Ascending aorta (tissue), 2 donors: ENCODE data around the gene DHRS4L2. TPM values are rescaled to one million over a fixed set of nuclear protein-coding genes. Genes with fewer than 3 reads are reported as not detected.
A peak's percentile ranks its signal among the peaks of the same experiment; 100 is the strongest.
"Not testable (repeated sequence)": the region's sequence is repeated elsewhere in the genome, so short reads cannot be mapped to it uniquely, and the experiment has no call there.

ENCODE experiments used
- DNase-seq, 2 donors: peaks; one replicate each; pipeline ENCODE4 v3.0.0-alpha.2; 2019; ENCODE audit warnings: low spot score in 2 of 2
- H3K27ac ChIP-seq, 2 donors: fragments of 200-600 bp; sonication (generic); one replicate each; pipeline ENCODE4 v1.5.1; 2016 to 2017; ENCODE audit warnings: mild to moderate bottlenecking in 1 of 2
- H3K27me3 ChIP-seq: fragments of 200-600 bp; sonication (generic); one replicate; pipeline ENCODE4 v1.5.1; 2017
- H3K36me3 ChIP-seq, 2 donors: fragments of 200-600 bp; sonication (generic); one replicate each; pipeline ENCODE4 v1.5.1; 2016
- H3K4me1 ChIP-seq, 2 donors: fragments of 200-600 bp; sonication (generic); one replicate each; pipeline ENCODE4 v1.5.1; 2016 to 2017; ENCODE audit warnings: mild to moderate bottlenecking in 1 of 2
- H3K4me3 ChIP-seq, 2 donors: fragments of 200-600 bp; sonication (generic); one replicate each; pipeline ENCODE4 v1.5.1; 2016 to 2017; ENCODE audit warnings: mild to moderate bottlenecking in 1 of 2
- H3K9me3 ChIP-seq, 2 donors: fragments of 200-600 bp; sonication (generic); one replicate each; pipeline ENCODE4 v1.5.1; 2016
- CTCF ChIP-seq, 3 experiments: fragments of 200-600 bp in 2 of 3; fragments of 450-650 bp in 1 of 3; sonication (generic) in 2 of 3; IDR thresholded peaks; one replicate each; pipeline ENCODE4 v1.5.1; 2016 to 2019; ENCODE audit warnings: antibody characterized with exemption in 3 of 3, mild to moderate bottlenecking in 1 of 3, moderate library complexity in 1 of 3
- intact Hi-C: fragments of 100-400 bp; cut with DNase I; formaldehyde crosslinking; loops from one replicate; pipeline ENCODE4 v1.15.1; 2023
- total RNA-seq: library from RNA; depleted of rRNA; stranded (reverse); fragments of >200 nt; gene quantifications from one replicate; pipeline ENCODE4 v1.1.0, GENCODE V29; 2016

DHRS4L2 gene
- 31.5 TPM for total RNA-seq

- Histone ChIP-seq H3K27ac (peak within 1 kb of the TSS; percentile 55), H3K4me1 (peaks cover 0 to 12% of the 10 kb centered on the region in 2 donors), H3K4me3 (peak within 1 kb of the TSS; percentile 49 to 62)
- not testable (repeated sequence) for H3K9me3 ChIP-seq, H3K27me3 ChIP-seq, H3K36me3 ChIP-seq
- intact Hi-C loops = loop anchor here (2.0 kb wide), 1 partner anchor 48 kb away; no protein-coding TSS in a partner anchor
- peak; percentile 53 to 91 for DNase-seq
These were observed at the start of gene DHRS4L2 for GRCh38 chr14:23988607-23989363. Gene DHRS4L2, plus strand, starts transcription at chr14:23988929. Its CDS starts 19 bp downstream, at chr14:23988948.

- Histone ChIP-seq H3K27me3 (no peaks in the 10 kb centered on the region), H3K4me1 (no peaks in the 10 kb centered on the region), H3K27ac (no peak overlapping the region), H3K36me3 (peaks cover 0 to 18% of the 10 kb centered on the region in 2 donors), H3K4me3 (no peak overlapping the region), H3K9me3 (no peaks in the 10 kb centered on the region)
- TF ChIP-seq CTCF (IDR thresholded peaks at IDR 0.05) = no peak
- intact Hi-C loops = loop anchor here (10.0 kb wide), 1 partner anchor 305 kb away; the partner anchor contains the start of gene DHRS2
- DNase-seq = no peak
These were observed 49.0 kb upstream of the DHRS4L2 start for GRCh38 chr14:23939607-23940326.

- Histone ChIP-seq H3K9me3 (no peaks in the 10 kb centered on the region), H3K4me1 (no peaks in the 10 kb centered on the region), H3K36me3 (peaks cover 0 to 18% of the 10 kb centered on the region in 2 donors), H3K27ac (no peak overlapping the region), H3K27me3 (no peaks in the 10 kb centered on the region), H3K4me3 (no peak overlapping the region)
- intact Hi-C loops = no loop called here
- no peak for TF ChIP-seq CTCF (IDR thresholded peaks at IDR 0.05)
- no peak for DNase-seq
These were observed 47.5 kb upstream of the DHRS4L2 start for GRCh38 chr14:23941230-23941629.

- intact Hi-C loops = no loop called here
These were observed 47.1 kb upstream of the DHRS4L2 start for GRCh38 chr14:23941669-23942068.

GRCh38 chr14:23942587-23942986 lies 46.1 kb upstream of the DHRS4L2 start:
- TF ChIP-seq CTCF (IDR thresholded peaks at IDR 0.05) = no peak
- intact Hi-C loops = no loop called here

More at GRCh38 chr14:23941669-23942068, 47.1 kb upstream of the DHRS4L2 start:
- Histone ChIP-seq H3K27ac (no peak overlapping the region), H3K4me1 (no peaks in the 10 kb centered on the region), H3K36me3 (peaks cover 0 to 18% of the 10 kb centered on the region in 2 donors), H3K27me3 (no peaks in the 10 kb centered on the region), H3K4me3 (no peak overlapping the region), H3K9me3 (no peaks in the 10 kb centered on the region)
- no peak for DNase-seq
- TF ChIP-seq CTCF (IDR thresholded peaks at IDR 0.05) = no peak

GRCh38 chr14:23949069-23949468 lies 39.7 kb upstream of the DHRS4L2 start:
- H3K36me3 ChIP-seq, intact Hi-C loops, H3K4me1 ChIP-seq, H3K27me3 ChIP-seq, DNase-seq, H3K4me3 ChIP-seq, H3K27ac ChIP-seq, H3K9me3 ChIP-seq: not testable (repeated sequence)

More at GRCh38 chr14:23942587-23942986, 46.1 kb upstream of the DHRS4L2 start:
- no peaks in the 10 kb centered on the region for H3K4me1 ChIP-seq
- no peak overlapping the region for H3K4me3 ChIP-seq
- H3K27ac ChIP-seq = no peak overlapping the region
- DNase-seq = no peak
- H3K27me3 ChIP-seq = no peaks in the 10 kb centered on the region
- peaks cover 0 to 18% of the 10 kb centered on the region in 2 donors for H3K36me3 ChIP-seq
- H3K9me3 ChIP-seq = no peaks in the 10 kb centered on the region
